HG03521 (cell line): ENCODE data around the gene CAST.

Source experiments
- ATAC-seq: cut with Tn5 transposase; IDR thresholded peaks from one replicate; pipeline ENCODE4 v1.9.1; 2021; ENCODE audit warnings: mild to moderate bottlenecking, moderate library complexity; ENCODE audit not compliant: unreplicated experiment

The CAST gene

GRCh38 chr5:96816411-96816939 lies 154.3 kb downstream of the CAST start:
- peak; percentile 57 for ATAC-seq

GRCh38 chr5:96816991-96817390 lies 154.8 kb downstream of the CAST start:
- ATAC-seq, result peak; percentile 47

GRCh38 chr5:96817506-96817905 lies 155.3 kb downstream of the CAST start:
- no peak for ATAC-seq

- no peak for ATAC-seq
Measured at GRCh38 chr5:96818125-96818788, 156.1 kb downstream of the CAST start.

GRCh38 chr5:96819806-96820205 lies 157.6 kb downstream of the CAST start:
- no peak for ATAC-seq

GRCh38 chr5:96821260-96821916 lies 159.2 kb downstream of the CAST start:
- ATAC-seq, result no peak

GRCh38 chr5:96822686-96823459 lies 160.7 kb downstream of the CAST start:
- no peak for ATAC-seq

GRCh38 chr5:96823900-96824380 lies 161.8 kb downstream of the CAST start:
- ATAC-seq, result peak; percentile 74
